SK-N-SH (cell line): Measurements from ENCODE around the gene UCHL5. TPM values are rescaled to one million over a fixed set of nuclear protein-coding genes. Genes with fewer than 3 reads are reported as not detected.

Experiments used
- CTCF ChIA-PET: fragments of 300-600, 350-600 bp; formaldehyde crosslinking; extraction: SDS; loops from one replicate; lab custom pipeline; 2021; lab: Yijun Ruan, JAX
- POLR2A ChIA-PET: fragments of 350-600 bp; sonication (Branson Sonifier 250); formaldehyde crosslinking; extraction: SDS; loops from one replicate; lab custom pipeline; 2020; ENCODE audit warnings: antibody characterized with exemption, inconsistent platforms; lab: Yijun Ruan, JAX
- DNase-seq: peaks from one replicate; pipeline ENCODE4 v3.0.0; 2012
- H2AFZ ChIP-seq: fragments of 200-600 bp; sonication (generic); 2 replicates; pipeline ENCODE4 v1.8.1; 2016; ENCODE audit warnings: antibody characterized with exemption, mild to moderate bottlenecking, low read depth
- H3F3A ChIP-seq: fragments of 200-600 bp; sonication (generic); replicated peaks from 2 replicates; pipeline ENCODE3; 2016; ENCODE audit warnings: antibody characterized with exemption, mild to moderate bottlenecking; ENCODE audit not compliant: insufficient read depth
- H3K27ac ChIP-seq, 2 experiments: fragments of 200-500 bp in 1 of 2; fragments of 200-600 bp in 1 of 2; sonication (Bioruptor generic) in 1 of 2; sonication (generic), shearing (Covaris generic) in 1 of 2; 2 replicates each; pipeline versions ENCODE4 v1.5.1 to v1.6.1; 2014 to 2016; ENCODE audit warnings: low read depth in 2 of 2, inconsistent platforms in 1 of 2, low read length in 1 of 2, mild to moderate bottlenecking in 1 of 2, mixed read lengths in 1 of 2
- H3K27me3 ChIP-seq: fragments of 200-600 bp; sonication (generic), shearing (Covaris generic); 2 replicates; pipeline ENCODE4 v1.6.1; 2016; ENCODE audit warnings: mixed run types; ENCODE audit not compliant: insufficient read depth
- H3K36me3 ChIP-seq, 2 experiments: fragments of 200-500 bp in 1 of 2; fragments of 200-600 bp in 1 of 2; sonication (Bioruptor generic) in 1 of 2; sonication (generic) in 1 of 2; replicated peaks in 1 of 2; 2 replicates each; pipeline versions ENCODE3 to v1.5.1; 2014 to 2016; ENCODE audit warnings: low read length in 1 of 2, mild to moderate bottlenecking in 1 of 2; ENCODE audit not compliant: insufficient read depth in 2 of 2, control insufficient read depth in 1 of 2
- H3K4me1 ChIP-seq, 2 experiments: fragments of 200-500 bp in 1 of 2; fragments of 200-600 bp in 1 of 2; sonication (Bioruptor generic) in 1 of 2; sonication (generic), shearing (Covaris generic) in 1 of 2; 2 replicates each; pipeline versions ENCODE4 v1.5.1 to v1.6.1; 2014 to 2016; ENCODE audit warnings: low read depth in 1 of 2, low read length in 1 of 2, mixed run types in 1 of 2; ENCODE audit not compliant: insufficient read depth in 2 of 2, control insufficient read depth in 1 of 2
- H3K4me2 ChIP-seq: fragments of 200-600 bp; sonication (generic), shearing (Covaris generic); 2 replicates; pipeline ENCODE4 v1.6.1; 2017; ENCODE audit warnings: mixed run types
- H3K4me3 ChIP-seq, 2 experiments: fragments of 200-500 bp in 1 of 2; fragments of 200-600 bp in 1 of 2; sonication (Bioruptor generic) in 1 of 2; sonication (generic), shearing (Covaris generic) in 1 of 2; 2 replicates each; pipeline versions ENCODE4 v1.5.1 to v1.8.1; 2014 to 2016; ENCODE audit warnings: low read depth in 2 of 2, inconsistent platforms in 1 of 2, low read length in 1 of 2, mild to moderate bottlenecking in 1 of 2, mixed read lengths in 1 of 2, moderate library complexity in 1 of 2
- H3K79me2 ChIP-seq: fragments of 200-600 bp; sonication (generic); 2 replicates; pipeline ENCODE4 v1.8.1; 2017; ENCODE audit warnings: mild to moderate bottlenecking; ENCODE audit not compliant: insufficient read depth
- H3K9ac ChIP-seq: fragments of 200-600 bp; sonication (generic); 2 replicates; pipeline ENCODE4 v1.6.1; 2017; ENCODE audit warnings: mixed run types
- H3K9me2 ChIP-seq: fragments of 200-600 bp; sonication (generic); 2 replicates; pipeline ENCODE4 v1.6.1; 2017; ENCODE audit warnings: mixed run types
- H3K9me3 ChIP-seq: fragments of 200-600 bp; sonication (generic); 2 replicates; pipeline ENCODE4 v1.6.1; 2017; ENCODE audit warnings: mixed run types, mild to moderate bottlenecking, moderate library complexity
- H4K20me1 ChIP-seq: fragments of 200-600 bp; sonication (generic); 2 replicates; pipeline ENCODE4 v1.6.1; 2017; ENCODE audit warnings: mild to moderate bottlenecking, mixed run types; ENCODE audit not compliant: insufficient read depth
- ELF1 ChIP-seq: IDR thresholded peaks from 2 replicates; pipeline ENCODE4 v1.4.0; 2012
- FOSL2 ChIP-seq: IDR thresholded peaks from 2 replicates; pipeline ENCODE4 v1.4.0; 2012; ENCODE audit warnings: low read depth, mild to moderate bottlenecking, moderate library complexity, borderline replicate concordance
- FOXM1 ChIP-seq: IDR thresholded peaks from 2 replicates; pipeline ENCODE4 v1.4.0; 2012; ENCODE audit warnings: low read depth, mild to moderate bottlenecking
- GABPA ChIP-seq: IDR thresholded peaks from 2 replicates; pipeline ENCODE4 v1.4.0; 2012; ENCODE audit warnings: low read depth, mild to moderate bottlenecking
- GATA2 ChIP-seq: sonication (generic); formaldehyde crosslinking; IDR thresholded peaks from 2 replicates; pipeline ENCODE4 v1.5.0; 2020; ENCODE audit warnings: mild to moderate bottlenecking, missing genetic modification reagents
- NFIC ChIP-seq: IDR thresholded peaks from 2 replicates; pipeline ENCODE4 v1.4.0; 2012; ENCODE audit warnings: borderline replicate concordance
- POLR2AphosphoS5 ChIP-seq: IDR thresholded peaks from 2 replicates; pipeline ENCODE4 v1.6.1; 2012; ENCODE audit warnings: low read depth, low read length
- RFX5 ChIP-seq: IDR thresholded peaks from 2 replicates; pipeline ENCODE4 v1.6.1; 2012; ENCODE audit warnings: mild to moderate bottlenecking, improper control_type of control experiment, low read length
- RXRA ChIP-seq: IDR thresholded peaks from 2 replicates; pipeline ENCODE4 v1.4.0; 2012; ENCODE audit warnings: low read depth, mild to moderate bottlenecking, borderline replicate concordance
- SMC3 ChIP-seq: IDR thresholded peaks from 2 replicates; pipeline ENCODE4 v1.6.1; 2012; ENCODE audit warnings: low read depth, low read length, improper control_type of control experiment
- TAF1 ChIP-seq: IDR thresholded peaks from 2 replicates; pipeline ENCODE4 v1.6.1; 2012; ENCODE audit warnings: low read depth, mild to moderate bottlenecking, low read length, moderate library complexity, borderline replicate concordance
- TEAD4 ChIP-seq: IDR thresholded peaks from 2 replicates; pipeline ENCODE4 v1.4.0; 2012; ENCODE audit warnings: mild to moderate bottlenecking, borderline replicate concordance; ENCODE audit not compliant: insufficient read depth
- YY1 ChIP-seq: IDR thresholded peaks from 2 replicates; pipeline ENCODE4 v1.4.0; 2012; ENCODE audit warnings: low read depth, mild to moderate bottlenecking
- polyA plus RNA-seq, 3 experiments: library from polyadenylated mRNA; depleted of rRNA; stranded (reverse); fragments of >200 nt; gene quantifications; 2 replicates each; pipeline ENCODE4 v1.2.3, GENCODE V29; 2012
- TF ChIP-seq, protein P1 (sequence below): fragments of 200-600 bp; sonication (generic); IDR thresholded peaks from 2 replicates; pipeline ENCODE4 v1.6.1; 2017; ENCODE audit warnings: antibody characterized with exemption, mild to moderate bottlenecking, moderate library complexity
- TF ChIP-seq, protein P2 (sequence below): IDR thresholded peaks from 2 replicates; pipeline ENCODE4 v1.4.0; 2012; ENCODE audit warnings: low read depth
- TF ChIP-seq, protein P3 (sequence below): IDR thresholded peaks from 2 replicates; pipeline ENCODE4 v1.4.0; 2012; ENCODE audit warnings: low read depth, borderline replicate concordance
- TF ChIP-seq, protein P4 (sequence below): IDR thresholded peaks from 2 replicates; pipeline ENCODE4 v1.6.1; 2012; ENCODE audit warnings: mild to moderate bottlenecking, low read depth, low read length, moderate library complexity

UCHL5 gene
- polyA plus RNA-seq, 1 of the 3 experiments (the other 2 are of a cell fraction): 14.9 TPM

DNA sequence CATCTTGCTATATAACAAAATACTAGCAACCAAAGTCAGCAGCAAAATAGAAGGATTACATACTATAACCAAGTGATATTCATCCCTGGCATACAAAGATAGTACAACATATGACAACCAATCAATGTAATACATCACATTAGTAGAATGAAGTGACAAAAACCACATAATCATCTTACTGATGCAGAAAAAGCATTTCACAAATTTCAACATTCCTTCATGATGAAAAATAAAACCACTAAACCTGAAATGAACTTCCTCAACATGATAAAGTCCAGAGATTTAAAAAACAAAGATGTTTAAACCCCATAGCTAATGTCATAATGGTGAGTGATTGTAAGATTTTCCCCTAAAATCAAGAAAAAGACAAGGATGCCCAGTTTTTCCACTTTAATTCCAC lies 18.8 kb upstream of the UCHL5 start:
- Histone ChIP-seq H3K36me3 (peaks cover 67 to 70% of the 10 kb centered on the region in 2 experiments), H3F3A (peaks cover 4% of the 10 kb centered on the region), H3K9me3 (peaks cover 10% of the 10 kb centered on the region; the same call in 1 of the 2 replicates), H2AFZ (no peak overlapping the region), H3K27me3 (no peaks in the 10 kb centered on the region), H3K9ac (no peak overlapping the region), H3K4me2 (no peak overlapping the region), H4K20me1 (peaks cover 4% of the 10 kb centered on the region; the same call in 1 of the 2 replicates), H3K27ac (no peak overlapping the region), H3K4me3 (no peak overlapping the region), H3K9me2 (no peaks in the 10 kb centered on the region), H3K79me2 (peaks cover 32% of the 10 kb centered on the region), H3K4me1 (no peaks in the 10 kb centered on the region)
- TF ChIP-seq FOSL2 (no peak), TEAD4 (no peak), GATA2 (CRISPR knock-in tag) (no peak), RFX5 (no peak), FOXM1 (no peak), YY1 (no peak), RXRA (no peak), GABPA (no peak), TAF1 (no peak), POLR2AphosphoS5 (no peak), ELF1 (no peak), SMC3 (no peak), NFIC (no peak)
- TF ChIP-seq, protein P1, sequence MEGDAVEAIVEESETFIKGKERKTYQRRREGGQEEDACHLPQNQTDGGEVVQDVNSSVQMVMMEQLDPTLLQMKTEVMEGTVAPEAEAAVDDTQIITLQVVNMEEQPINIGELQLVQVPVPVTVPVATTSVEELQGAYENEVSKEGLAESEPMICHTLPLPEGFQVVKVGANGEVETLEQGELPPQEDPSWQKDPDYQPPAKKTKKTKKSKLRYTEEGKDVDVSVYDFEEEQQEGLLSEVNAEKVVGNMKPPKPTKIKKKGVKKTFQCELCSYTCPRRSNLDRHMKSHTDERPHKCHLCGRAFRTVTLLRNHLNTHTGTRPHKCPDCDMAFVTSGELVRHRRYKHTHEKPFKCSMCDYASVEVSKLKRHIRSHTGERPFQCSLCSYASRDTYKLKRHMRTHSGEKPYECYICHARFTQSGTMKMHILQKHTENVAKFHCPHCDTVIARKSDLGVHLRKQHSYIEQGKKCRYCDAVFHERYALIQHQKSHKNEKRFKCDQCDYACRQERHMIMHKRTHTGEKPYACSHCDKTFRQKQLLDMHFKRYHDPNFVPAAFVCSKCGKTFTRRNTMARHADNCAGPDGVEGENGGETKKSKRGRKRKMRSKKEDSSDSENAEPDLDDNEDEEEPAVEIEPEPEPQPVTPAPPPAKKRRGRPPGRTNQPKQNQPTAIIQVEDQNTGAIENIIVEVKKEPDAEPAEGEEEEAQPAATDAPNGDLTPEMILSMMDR: no peak
- TF ChIP-seq, protein P2, sequence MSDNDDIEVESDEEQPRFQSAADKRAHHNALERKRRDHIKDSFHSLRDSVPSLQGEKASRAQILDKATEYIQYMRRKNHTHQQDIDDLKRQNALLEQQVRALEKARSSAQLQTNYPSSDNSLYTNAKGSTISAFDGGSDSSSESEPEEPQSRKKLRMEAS: no peak
- TF ChIP-seq, protein P3, sequence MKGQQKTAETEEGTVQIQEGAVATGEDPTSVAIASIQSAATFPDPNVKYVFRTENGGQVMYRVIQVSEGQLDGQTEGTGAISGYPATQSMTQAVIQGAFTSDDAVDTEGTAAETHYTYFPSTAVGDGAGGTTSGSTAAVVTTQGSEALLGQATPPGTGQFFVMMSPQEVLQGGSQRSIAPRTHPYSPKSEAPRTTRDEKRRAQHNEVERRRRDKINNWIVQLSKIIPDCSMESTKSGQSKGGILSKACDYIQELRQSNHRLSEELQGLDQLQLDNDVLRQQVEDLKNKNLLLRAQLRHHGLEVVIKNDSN: no peak
- TF ChIP-seq, protein P4, sequence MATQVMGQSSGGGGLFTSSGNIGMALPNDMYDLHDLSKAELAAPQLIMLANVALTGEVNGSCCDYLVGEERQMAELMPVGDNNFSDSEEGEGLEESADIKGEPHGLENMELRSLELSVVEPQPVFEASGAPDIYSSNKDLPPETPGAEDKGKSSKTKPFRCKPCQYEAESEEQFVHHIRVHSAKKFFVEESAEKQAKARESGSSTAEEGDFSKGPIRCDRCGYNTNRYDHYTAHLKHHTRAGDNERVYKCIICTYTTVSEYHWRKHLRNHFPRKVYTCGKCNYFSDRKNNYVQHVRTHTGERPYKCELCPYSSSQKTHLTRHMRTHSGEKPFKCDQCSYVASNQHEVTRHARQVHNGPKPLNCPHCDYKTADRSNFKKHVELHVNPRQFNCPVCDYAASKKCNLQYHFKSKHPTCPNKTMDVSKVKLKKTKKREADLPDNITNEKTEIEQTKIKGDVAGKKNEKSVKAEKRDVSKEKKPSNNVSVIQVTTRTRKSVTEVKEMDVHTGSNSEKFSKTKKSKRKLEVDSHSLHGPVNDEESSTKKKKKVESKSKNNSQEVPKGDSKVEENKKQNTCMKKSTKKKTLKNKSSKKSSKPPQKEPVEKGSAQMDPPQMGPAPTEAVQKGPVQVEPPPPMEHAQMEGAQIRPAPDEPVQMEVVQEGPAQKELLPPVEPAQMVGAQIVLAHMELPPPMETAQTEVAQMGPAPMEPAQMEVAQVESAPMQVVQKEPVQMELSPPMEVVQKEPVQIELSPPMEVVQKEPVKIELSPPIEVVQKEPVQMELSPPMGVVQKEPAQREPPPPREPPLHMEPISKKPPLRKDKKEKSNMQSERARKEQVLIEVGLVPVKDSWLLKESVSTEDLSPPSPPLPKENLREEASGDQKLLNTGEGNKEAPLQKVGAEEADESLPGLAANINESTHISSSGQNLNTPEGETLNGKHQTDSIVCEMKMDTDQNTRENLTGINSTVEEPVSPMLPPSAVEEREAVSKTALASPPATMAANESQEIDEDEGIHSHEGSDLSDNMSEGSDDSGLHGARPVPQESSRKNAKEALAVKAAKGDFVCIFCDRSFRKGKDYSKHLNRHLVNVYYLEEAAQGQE: no peak
- DNase-seq: no peak
- ChIA-PET CTCF (no interaction called here), POLR2A (no interaction called here)
